ENCODE data around the gene MGLL. TPM values are rescaled to one million over a fixed set of nuclear protein-coding genes. Genes with fewer than 3 reads are reported as not detected.

Gene MGLL
- total RNA-seq, 1 donor from 2014 or later, result 27.3 TPM

DNA sequence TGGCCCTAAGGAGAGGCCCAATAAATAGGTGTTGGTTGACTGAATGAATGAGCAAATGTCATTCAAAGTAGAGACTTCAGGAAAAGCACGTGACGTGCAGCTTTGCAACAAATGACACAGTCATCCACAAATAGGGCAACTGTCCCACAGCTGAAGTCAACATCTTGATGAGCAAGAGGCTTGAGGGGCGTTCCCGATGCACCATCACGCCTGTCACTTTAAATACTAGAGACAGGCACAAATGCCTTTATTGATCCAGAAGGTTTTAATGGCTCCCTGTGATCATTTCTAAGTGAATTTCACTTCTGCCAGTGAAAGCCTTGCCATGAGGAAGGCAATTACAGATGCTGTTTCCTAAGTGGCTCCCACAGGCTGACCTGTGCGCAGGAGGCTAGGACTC, 105.9 kb downstream of the MGLL start:
- peaks cover 5% of the 10 kb centered on the region for H3K27me3 Mint-ChIP-seq (ENCODE audit: low read depth, unreplicated experiment)
- H3K4me2 ChIP-seq (ENCODE audit: low read length), result no peak overlapping the region
- FAIRE-seq (no peak), DNase-seq (ENCODE audit: low read depth) (no peak)
- no peaks in the 10 kb centered on the region for H4K20me1 ChIP-seq (ENCODE audit: insufficient read depth, low read length)
- no peaks in the 10 kb centered on the region for H3K36me3 ChIP-seq (ENCODE audit: insufficient read depth, low read length)
- no peak overlapping the region for H3K27ac Mint-ChIP-seq (ENCODE audit: unreplicated experiment)
- no peak overlapping the region for H3K4me3 Mint-ChIP-seq (ENCODE audit: unreplicated experiment)
- no peaks in the 10 kb centered on the region for H3K27me3 ChIP-seq (ENCODE audit: insufficient read depth, low read length)
- H3K9ac ChIP-seq (ENCODE audit: low read length), result no peak overlapping the region
- H3K79me2 ChIP-seq (ENCODE audit: insufficient read depth, low read length), result no peaks in the 10 kb centered on the region
- no peaks in the 10 kb centered on the region for H3K9me3 Mint-ChIP-seq (ENCODE audit: unreplicated experiment)
- H3K4me1 ChIP-seq (ENCODE audit: insufficient read depth, low read length), result no peaks in the 10 kb centered on the region
- peaks cover 20% of the 10 kb centered on the region for H3K36me3 Mint-ChIP-seq (ENCODE audit: low read depth, unreplicated experiment)
- H3K4me3 ChIP-seq (ENCODE audit: insufficient read depth, low read depth, low read length), result no peak overlapping the region
- no peaks in the 10 kb centered on the region for H3K4me1 Mint-ChIP-seq (ENCODE audit: low read depth, unreplicated experiment)
- H2AFZ ChIP-seq (ENCODE audit: low read depth, low read length), result no peak overlapping the region
- no peak for TF ChIP-seq EZH2 (IDR thresholded peaks at IDR 0.05; ENCODE audit: insufficient read depth, low read length)
- TF ChIP-seq, protein P1, sequence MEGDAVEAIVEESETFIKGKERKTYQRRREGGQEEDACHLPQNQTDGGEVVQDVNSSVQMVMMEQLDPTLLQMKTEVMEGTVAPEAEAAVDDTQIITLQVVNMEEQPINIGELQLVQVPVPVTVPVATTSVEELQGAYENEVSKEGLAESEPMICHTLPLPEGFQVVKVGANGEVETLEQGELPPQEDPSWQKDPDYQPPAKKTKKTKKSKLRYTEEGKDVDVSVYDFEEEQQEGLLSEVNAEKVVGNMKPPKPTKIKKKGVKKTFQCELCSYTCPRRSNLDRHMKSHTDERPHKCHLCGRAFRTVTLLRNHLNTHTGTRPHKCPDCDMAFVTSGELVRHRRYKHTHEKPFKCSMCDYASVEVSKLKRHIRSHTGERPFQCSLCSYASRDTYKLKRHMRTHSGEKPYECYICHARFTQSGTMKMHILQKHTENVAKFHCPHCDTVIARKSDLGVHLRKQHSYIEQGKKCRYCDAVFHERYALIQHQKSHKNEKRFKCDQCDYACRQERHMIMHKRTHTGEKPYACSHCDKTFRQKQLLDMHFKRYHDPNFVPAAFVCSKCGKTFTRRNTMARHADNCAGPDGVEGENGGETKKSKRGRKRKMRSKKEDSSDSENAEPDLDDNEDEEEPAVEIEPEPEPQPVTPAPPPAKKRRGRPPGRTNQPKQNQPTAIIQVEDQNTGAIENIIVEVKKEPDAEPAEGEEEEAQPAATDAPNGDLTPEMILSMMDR (IDR thresholded peaks at IDR 0.05; ENCODE audit: insufficient read depth, low read depth, low read length), result no peak
- H3K9me3 ChIP-seq (ENCODE audit: insufficient read depth, low read depth, low read length), result no peaks in the 10 kb centered on the region
- no peak overlapping the region for H3K27ac ChIP-seq (ENCODE audit: low read depth, low read length)

DNA sequence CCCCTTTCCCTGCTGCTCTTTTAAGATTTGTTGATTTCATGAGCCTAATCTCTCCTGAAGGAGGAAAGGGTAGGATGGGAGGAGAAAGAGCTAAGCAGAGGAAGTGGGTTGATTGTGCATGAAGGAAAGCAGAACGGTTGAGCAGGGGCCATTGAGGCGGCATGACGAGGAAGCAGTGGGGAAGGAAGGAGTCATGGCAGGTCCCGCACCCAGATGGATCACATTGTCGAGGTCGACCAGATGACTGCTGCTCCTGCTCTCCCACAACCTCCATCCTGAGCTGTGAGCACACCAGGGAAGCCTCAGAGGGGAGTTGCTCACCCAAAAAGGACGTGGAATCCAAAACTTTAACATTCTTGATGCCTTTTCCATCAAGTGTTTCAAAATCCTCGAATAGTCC, 106.8 kb downstream of the MGLL start:
- no peak for TF ChIP-seq EZH2 (IDR thresholded peaks at IDR 0.05; ENCODE audit: insufficient read depth, low read length)
- TF ChIP-seq, protein P1 (IDR thresholded peaks at IDR 0.05; ENCODE audit: insufficient read depth, low read depth, low read length), result no peak
- peaks cover 6% of the 10 kb centered on the region for H3K4me1 ChIP-seq (ENCODE audit: insufficient read depth, low read length)
- no peak for FAIRE-seq

DNA sequence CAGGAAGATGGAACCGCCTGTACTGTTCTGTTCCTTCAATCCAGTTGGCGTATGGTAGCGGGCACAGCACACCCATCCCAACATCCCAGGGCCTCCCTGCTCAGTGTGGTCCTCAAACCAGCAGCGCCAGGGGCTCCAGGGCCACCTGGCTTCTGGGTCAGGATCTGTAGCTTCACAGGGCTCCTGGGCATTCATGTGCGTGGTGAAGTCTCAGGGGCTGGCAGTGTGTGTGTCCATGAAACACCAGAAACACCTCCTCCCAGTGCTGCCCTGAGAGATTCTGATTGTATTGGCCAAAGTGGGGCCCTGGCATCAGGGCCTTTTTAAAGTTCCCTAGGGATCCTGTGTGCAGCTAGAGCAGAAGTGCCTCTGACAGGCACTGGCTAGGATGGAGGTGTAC, 107.4 kb downstream of the MGLL start:
- Histone ChIP-seq H3K4me3 (ENCODE audit: insufficient read depth, low read depth, low read length) (no peak overlapping the region), H4K20me1 (ENCODE audit: insufficient read depth, low read length) (no peaks in the 10 kb centered on the region), H3K36me3 (ENCODE audit: insufficient read depth, low read length) (no peaks in the 10 kb centered on the region), H3K27ac (ENCODE audit: low read depth, low read length) (no peak overlapping the region), H2AFZ (ENCODE audit: low read depth, low read length) (no peak overlapping the region), H3K9ac (ENCODE audit: low read length) (no peak overlapping the region), H3K4me2 (ENCODE audit: low read length) (no peak overlapping the region), H3K27me3 (ENCODE audit: insufficient read depth, low read length) (no peaks in the 10 kb centered on the region), H3K4me1 (ENCODE audit: insufficient read depth, low read length) (peaks cover 10% of the 10 kb centered on the region), H3K9me3 (ENCODE audit: insufficient read depth, low read depth, low read length) (no peaks in the 10 kb centered on the region), H3K79me2 (ENCODE audit: insufficient read depth, low read length) (no peaks in the 10 kb centered on the region)
- Mint-ChIP-seq H3K27me3 (ENCODE audit: low read depth, unreplicated experiment) (peaks cover 11% of the 10 kb centered on the region), H3K36me3 (ENCODE audit: low read depth, unreplicated experiment) (peaks cover 18% of the 10 kb centered on the region), H3K4me1 (ENCODE audit: low read depth, unreplicated experiment) (no peaks in the 10 kb centered on the region), H3K9me3 (ENCODE audit: unreplicated experiment) (no peaks in the 10 kb centered on the region), H3K4me3 (ENCODE audit: unreplicated experiment) (no peak overlapping the region), H3K27ac (ENCODE audit: unreplicated experiment) (no peak overlapping the region)
- no peak for TF ChIP-seq EZH2 (IDR thresholded peaks at IDR 0.05; ENCODE audit: insufficient read depth, low read length)
- TF ChIP-seq, protein P1 (IDR thresholded peaks at IDR 0.05; ENCODE audit: insufficient read depth, low read depth, low read length), result no peak
- DNase-seq (ENCODE audit: low read depth) (no peak), FAIRE-seq (no peak)

More for the DNA sequence above, 106.8 kb downstream of the MGLL start:
- H3K36me3 ChIP-seq (ENCODE audit: insufficient read depth, low read length), result no peaks in the 10 kb centered on the region
- H3K79me2 ChIP-seq (ENCODE audit: insufficient read depth, low read length), result no peaks in the 10 kb centered on the region
- no peak overlapping the region for H3K4me3 ChIP-seq (ENCODE audit: insufficient read depth, low read depth, low read length)
- no peaks in the 10 kb centered on the region for H3K27me3 ChIP-seq (ENCODE audit: insufficient read depth, low read length)
- H3K27me3 Mint-ChIP-seq (ENCODE audit: low read depth, unreplicated experiment), result peaks cover 11% of the 10 kb centered on the region
- H3K4me1 Mint-ChIP-seq (ENCODE audit: low read depth, unreplicated experiment), result no peaks in the 10 kb centered on the region
- H3K36me3 Mint-ChIP-seq (ENCODE audit: low read depth, unreplicated experiment), result peaks cover 20% of the 10 kb centered on the region
- no peak for DNase-seq (ENCODE audit: low read depth)
- no peak overlapping the region for H3K9ac ChIP-seq (ENCODE audit: low read length)
- H3K27ac Mint-ChIP-seq (ENCODE audit: unreplicated experiment), result no peak overlapping the region
- no peaks in the 10 kb centered on the region for H3K9me3 Mint-ChIP-seq (ENCODE audit: unreplicated experiment)
- no peaks in the 10 kb centered on the region for H4K20me1 ChIP-seq (ENCODE audit: insufficient read depth, low read length)
- no peak overlapping the region for H2AFZ ChIP-seq (ENCODE audit: low read depth, low read length)
- H3K9me3 ChIP-seq (ENCODE audit: insufficient read depth, low read depth, low read length), result no peaks in the 10 kb centered on the region
- H3K4me3 Mint-ChIP-seq (ENCODE audit: unreplicated experiment), result no peak overlapping the region
- no peak overlapping the region for H3K4me2 ChIP-seq (ENCODE audit: low read length)
- no peak overlapping the region for H3K27ac ChIP-seq (ENCODE audit: low read depth, low read length)
